Liver (tissue), 9 donors: ENCODE measurements around the gene TM9SF4. TPM values are rescaled to one million over a fixed set of nuclear protein-coding genes. Genes with fewer than 3 reads are reported as not detected.

Experiments used
- DNase-seq: peaks from one replicate; pipeline ENCODE4 v3.0.0-alpha.2; 2017; ENCODE audit warnings: low spot score
- H3K27ac ChIP-seq, 2 donors: one replicate each; pipeline ENCODE4 v1.7.0; 2013; ENCODE audit warnings: inconsistent platforms in 2 of 2, low read length in 2 of 2, control low read depth in 1 of 2, low read depth in 1 of 2, mild to moderate bottlenecking in 1 of 2
- H3K27me3 ChIP-seq, 4 donors: one replicate each; pipeline versions ENCODE4 v1.6.1 to v1.7.0; 2013; ENCODE audit warnings: low read length in 3 of 4, inconsistent platforms in 1 of 4, mild to moderate bottlenecking in 1 of 4, moderate library complexity in 1 of 4; ENCODE audit not compliant: control insufficient read depth in 4 of 4, insufficient read depth in 4 of 4
- H3K36me3 ChIP-seq, 4 donors: one replicate each; pipeline versions ENCODE4 v1.6.1 to v1.7.0; 2013; ENCODE audit warnings: low read length in 3 of 4, mild to moderate bottlenecking in 3 of 4, low read depth in 1 of 4, moderate library complexity in 1 of 4; ENCODE audit not compliant: control insufficient read depth in 4 of 4, insufficient read depth in 3 of 4
- H3K4me1 ChIP-seq, 4 donors: one replicate each; pipeline versions ENCODE4 v1.6.1 to v1.7.0; 2013; ENCODE audit warnings: low read length in 3 of 4, mild to moderate bottlenecking in 3 of 4, moderate library complexity in 1 of 4; ENCODE audit not compliant: control insufficient read depth in 4 of 4, insufficient read depth in 4 of 4
- H3K4me3 ChIP-seq, 3 donors: one replicate each; pipeline versions ENCODE4 v1.6.1 to v1.7.0; 2013; ENCODE audit warnings: low read length in 3 of 3, control low read depth in 1 of 3, low read depth in 1 of 3, mild to moderate bottlenecking in 1 of 3
- H3K9ac ChIP-seq, 2 donors: one replicate each; pipeline ENCODE4 v1.7.0; 2013; ENCODE audit warnings: low read length in 2 of 2, mild to moderate bottlenecking in 2 of 2, moderate library complexity in 2 of 2, control low read depth in 1 of 2, low read depth in 1 of 2
- H3K9me3 ChIP-seq, 4 donors: one replicate each; pipeline versions ENCODE4 v1.6.1 to v1.7.0; 2013; ENCODE audit warnings: low read length in 3 of 4; ENCODE audit not compliant: control insufficient read depth in 4 of 4
- EGR1 ChIP-seq, 2 donors: IDR thresholded peaks; 2 replicates each; pipeline ENCODE4 v1.6.1; 2016 to 2018; ENCODE audit warnings: antibody characterized with exemption in 2 of 2, low read depth in 2 of 2
- FOXA1 ChIP-seq: IDR thresholded peaks from 2 replicates; pipeline ENCODE4 v1.6.1; 2016; ENCODE audit warnings: antibody characterized with exemption
- FOXA2 ChIP-seq: IDR thresholded peaks from 2 replicates; pipeline ENCODE4 v1.6.1; 2016; ENCODE audit warnings: antibody characterized with exemption
- GABPA ChIP-seq, 2 donors: IDR thresholded peaks in 1 of 2; conservative IDR thresholded peaks in 1 of 2; 2 replicates each; pipeline ENCODE4 v1.6.1; 2016; ENCODE audit warnings: antibody characterized with exemption in 2 of 2, mild to moderate bottlenecking in 1 of 2, moderate library complexity in 1 of 2
- HNF4A ChIP-seq, 2 donors: conservative IDR thresholded peaks; 2 replicates each; pipeline ENCODE4 v1.6.1; 2016; ENCODE audit warnings: antibody characterized with exemption in 2 of 2, mild to moderate bottlenecking in 2 of 2
- HNF4G ChIP-seq: IDR thresholded peaks from 2 replicates; pipeline ENCODE4 v1.6.1; 2016; ENCODE audit warnings: antibody characterized with exemption
- NR2F2 ChIP-seq: IDR thresholded peaks from 2 replicates; pipeline ENCODE4 v1.6.1; 2016; ENCODE audit warnings: antibody characterized with exemption
- RAD21 ChIP-seq, 2 donors: IDR thresholded peaks; 2 replicates each; pipeline ENCODE4 v1.6.1; 2016; ENCODE audit warnings: antibody characterized with exemption in 2 of 2, mild to moderate bottlenecking in 2 of 2
- RXRA ChIP-seq, 2 donors: IDR thresholded peaks; 2 replicates each; pipeline ENCODE4 v1.6.1; 2017 to 2018; ENCODE audit warnings: antibody characterized with exemption in 2 of 2, mild to moderate bottlenecking in 1 of 2
- SP1 ChIP-seq: IDR thresholded peaks from 2 replicates; pipeline ENCODE4 v1.6.1; 2018; ENCODE audit warnings: antibody characterized with exemption, mild to moderate bottlenecking
- TAF1 ChIP-seq: conservative IDR thresholded peaks from 2 replicates; pipeline ENCODE4 v1.6.1; 2016; ENCODE audit warnings: antibody characterized with exemption, mild to moderate bottlenecking
- YY1 ChIP-seq: IDR thresholded peaks from 2 replicates; pipeline ENCODE4 v1.6.1; 2016; ENCODE audit warnings: antibody characterized with exemption, mild to moderate bottlenecking
- WGBS: extraction: QIAGEN DNeasy Blood & Tissue Kit; methylation state at CpG from one replicate; pipeline ENCODE4 v1.1.7; 2013; 5-methylcytosine and 5-hydroxymethylcytosine counted together
- polyA plus RNA-seq, 2 donors: library from polyadenylated mRNA; stranded (reverse) in 1 of 2; unstranded in 1 of 2; fragments of 200-250 nt in 1 of 2; fragments of >200 nt in 1 of 2; fragmentation: Nextera tagmentation in 1 of 2; extraction: Ambion mirVana in 1 of 2; gene quantifications; one replicate each; pipeline versions ENCODE4 v1.2.1 to v1.2.3, GENCODE V29; 2013 to 2015
- total RNA-seq, 2 donors: library from RNA; depleted of rRNA; stranded (reverse); fragments of >200 nt; gene quantifications; one replicate each; pipeline ENCODE4 v1.2.3, GENCODE V29; 2014
- TF ChIP-seq, protein P1 (sequence below): IDR thresholded peaks from 2 replicates; pipeline ENCODE4 v1.6.1; 2016; ENCODE audit warnings: antibody characterized with exemption
- TF ChIP-seq, protein P2 (sequence below): IDR thresholded peaks from 2 replicates; pipeline ENCODE4 v1.6.1; 2016; ENCODE audit warnings: antibody characterized with exemption, mild to moderate bottlenecking
- TF ChIP-seq, protein P3 (sequence below): IDR thresholded peaks from 2 replicates; pipeline ENCODE4 v1.6.1; 2016; ENCODE audit warnings: antibody characterized with exemption
- TF ChIP-seq, protein P4 (sequence below): fragments of 150-350 bp; IDR thresholded peaks from 2 replicates; pipeline ENCODE4 v1.5.1; 2017; ENCODE audit warnings: improper control_type of control experiment, low read depth, low read length; ENCODE audit not compliant: missing input control
- TF ChIP-seq, protein P5 (sequence below): IDR thresholded peaks from 2 replicates; pipeline ENCODE4 v1.6.1; 2016; ENCODE audit warnings: antibody characterized with exemption
- donor health status: healthy.
- donor health status: healthy.
- donor health status: healthy.
- donor health status: healthy.
- donor health status: healthy.

The TM9SF4 gene
- total and polyA plus RNA-seq, 4 donors, result 15.9 to 26.2 (median 22.2) TPM

DNA sequence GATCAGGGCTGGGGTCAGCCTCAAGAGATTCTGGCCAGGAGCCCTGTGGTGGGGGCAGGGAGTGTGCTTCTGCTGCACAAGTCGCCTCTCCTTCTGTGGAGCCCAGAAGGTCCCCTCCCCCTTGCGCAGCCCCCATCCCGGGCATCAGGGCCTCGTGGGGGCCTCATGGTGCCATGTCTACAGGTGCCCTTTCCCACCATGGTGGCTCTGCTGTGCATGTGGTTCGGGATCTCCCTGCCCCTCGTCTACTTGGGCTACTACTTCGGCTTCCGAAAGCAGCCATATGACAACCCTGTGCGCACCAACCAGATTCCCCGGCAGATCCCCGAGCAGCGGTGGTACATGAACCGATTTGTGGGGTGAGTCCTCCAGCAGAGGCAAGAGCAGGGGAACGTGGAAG, 48.1 kb downstream of the TM9SF4 start:
- no peaks in the 10 kb centered on the region for H3K9me3 ChIP-seq
- DNase-seq, result no peak
- no peak overlapping the region for H3K4me3 ChIP-seq
- no peak overlapping the region for H3K27ac ChIP-seq
- TF ChIP-seq, protein P1, sequence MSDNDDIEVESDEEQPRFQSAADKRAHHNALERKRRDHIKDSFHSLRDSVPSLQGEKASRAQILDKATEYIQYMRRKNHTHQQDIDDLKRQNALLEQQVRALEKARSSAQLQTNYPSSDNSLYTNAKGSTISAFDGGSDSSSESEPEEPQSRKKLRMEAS, result no peak
- TF ChIP-seq HNF4A (conservative IDR thresholded peaks at IDR 0.05) (no peak), FOXA2 (no peak), FOXA1 (no peak), NR2F2 (no peak), TAF1 (no peak)
- WGBS, result 96% methylated on average over 14 of the region's 14 CpGs
- H3K9ac ChIP-seq, result no peak overlapping the region
- H3K4me1 ChIP-seq, result peaks cover 3 to 14% (median 11%) of the 10 kb centered on the region in 4 donors
- peaks cover 18 to 59% (median 48%) of the 10 kb centered on the region in 4 donors for H3K36me3 ChIP-seq
- H3K27me3 ChIP-seq, result no peaks in the 10 kb centered on the region

DNA sequence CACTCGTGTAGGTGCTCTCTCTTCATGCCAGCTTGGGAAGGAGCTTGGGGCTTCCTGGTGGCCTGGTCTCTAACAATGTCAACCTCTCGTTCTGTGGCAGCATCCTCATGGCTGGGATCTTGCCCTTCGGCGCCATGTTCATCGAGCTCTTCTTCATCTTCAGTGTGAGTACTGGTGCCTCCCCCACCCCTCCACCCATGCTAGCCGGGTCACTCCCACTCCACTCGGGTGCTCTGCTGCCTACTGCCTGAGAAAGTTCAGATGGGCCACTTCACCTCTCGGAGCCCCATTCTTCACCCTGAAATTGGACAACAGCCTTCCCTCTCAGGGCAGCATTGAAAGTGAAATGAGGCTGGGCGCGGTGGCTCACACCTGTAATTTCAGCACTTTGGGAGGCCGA, 48.8 kb downstream of the TM9SF4 start:
- TF ChIP-seq YY1, result no peak
- no peak overlapping the region for H3K27ac ChIP-seq
- H3K4me1 ChIP-seq, result peaks cover 3 to 14% (median 11%) of the 10 kb centered on the region in 4 donors
- WGBS, result 96% methylated on average over 11 of the region's 11 CpGs
- no peak overlapping the region for H3K4me3 ChIP-seq
- H3K9ac ChIP-seq, result no peak overlapping the region
- no peaks in the 10 kb centered on the region for H3K9me3 ChIP-seq
- H3K36me3 ChIP-seq, result peaks cover 17 to 57% (median 44%) of the 10 kb centered on the region in 4 donors
- no peaks in the 10 kb centered on the region for H3K27me3 ChIP-seq
- no peak for DNase-seq

DNA sequence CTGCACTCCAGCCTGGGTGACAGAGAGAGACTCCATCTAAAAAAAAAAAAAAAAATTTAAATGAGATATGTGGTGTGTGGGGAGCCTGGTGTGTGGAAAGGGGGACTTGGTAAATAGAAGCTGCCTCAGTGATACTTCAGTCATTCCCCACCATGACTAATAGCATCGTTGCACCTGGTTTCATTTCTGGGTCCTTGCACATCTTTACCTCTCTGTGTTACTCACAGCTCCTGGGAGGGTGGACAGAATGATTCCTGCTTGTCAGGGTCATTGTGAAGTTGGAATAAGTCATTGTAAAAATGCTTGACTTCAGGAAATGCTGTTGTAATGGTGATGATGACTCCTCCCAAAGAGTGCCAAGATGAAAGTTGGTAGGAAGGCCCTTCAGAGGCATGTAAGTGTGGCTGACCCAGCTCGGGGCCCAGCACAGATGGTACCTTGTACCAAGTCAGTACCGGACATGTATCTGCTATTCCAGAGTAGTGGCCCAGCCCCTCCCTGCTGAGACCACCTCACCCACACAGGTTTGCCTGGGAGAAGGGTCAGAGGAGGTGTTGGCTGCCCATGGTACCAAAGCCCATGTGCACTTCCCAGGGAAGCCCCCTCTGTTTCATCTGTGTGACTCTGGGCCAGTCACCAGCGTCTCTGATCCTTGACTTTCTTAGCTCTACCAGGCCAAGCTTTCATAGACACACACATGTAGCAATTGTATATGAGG, 49.6 kb downstream of the TM9SF4 start:
- Histone ChIP-seq H3K27me3 (no peaks in the 10 kb centered on the region), H3K36me3 (peaks cover 17 to 55% (median 43%) of the 10 kb centered on the region in 4 donors), H3K9ac (no peak overlapping the region), H3K27ac (no peak overlapping the region), H3K4me1 (peaks cover 3 to 14% (median 11%) of the 10 kb centered on the region in 4 donors), H3K4me3 (no peak overlapping the region), H3K9me3 (no peaks in the 10 kb centered on the region)
- TF ChIP-seq SP1 (no peak), HNF4G (no peak), RXRA (IDR thresholded peaks at IDR 0.05) (no peak), GABPA (IDR thresholded peaks at IDR 0.05 in 1 of 2, conservative IDR thresholded peaks at IDR 0.05 in 1 of 2) (no peak), NR2F2 (no peak), HNF4A (conservative IDR thresholded peaks at IDR 0.05) (no peak), EGR1 (IDR thresholded peaks at IDR 0.05; ENCODE audit: low read depth in 2 of 2) (no peak), TAF1 (no peak), RAD21 (IDR thresholded peaks at IDR 0.05) (no peak), FOXA2 (no peak)
- TF ChIP-seq, protein P2, sequence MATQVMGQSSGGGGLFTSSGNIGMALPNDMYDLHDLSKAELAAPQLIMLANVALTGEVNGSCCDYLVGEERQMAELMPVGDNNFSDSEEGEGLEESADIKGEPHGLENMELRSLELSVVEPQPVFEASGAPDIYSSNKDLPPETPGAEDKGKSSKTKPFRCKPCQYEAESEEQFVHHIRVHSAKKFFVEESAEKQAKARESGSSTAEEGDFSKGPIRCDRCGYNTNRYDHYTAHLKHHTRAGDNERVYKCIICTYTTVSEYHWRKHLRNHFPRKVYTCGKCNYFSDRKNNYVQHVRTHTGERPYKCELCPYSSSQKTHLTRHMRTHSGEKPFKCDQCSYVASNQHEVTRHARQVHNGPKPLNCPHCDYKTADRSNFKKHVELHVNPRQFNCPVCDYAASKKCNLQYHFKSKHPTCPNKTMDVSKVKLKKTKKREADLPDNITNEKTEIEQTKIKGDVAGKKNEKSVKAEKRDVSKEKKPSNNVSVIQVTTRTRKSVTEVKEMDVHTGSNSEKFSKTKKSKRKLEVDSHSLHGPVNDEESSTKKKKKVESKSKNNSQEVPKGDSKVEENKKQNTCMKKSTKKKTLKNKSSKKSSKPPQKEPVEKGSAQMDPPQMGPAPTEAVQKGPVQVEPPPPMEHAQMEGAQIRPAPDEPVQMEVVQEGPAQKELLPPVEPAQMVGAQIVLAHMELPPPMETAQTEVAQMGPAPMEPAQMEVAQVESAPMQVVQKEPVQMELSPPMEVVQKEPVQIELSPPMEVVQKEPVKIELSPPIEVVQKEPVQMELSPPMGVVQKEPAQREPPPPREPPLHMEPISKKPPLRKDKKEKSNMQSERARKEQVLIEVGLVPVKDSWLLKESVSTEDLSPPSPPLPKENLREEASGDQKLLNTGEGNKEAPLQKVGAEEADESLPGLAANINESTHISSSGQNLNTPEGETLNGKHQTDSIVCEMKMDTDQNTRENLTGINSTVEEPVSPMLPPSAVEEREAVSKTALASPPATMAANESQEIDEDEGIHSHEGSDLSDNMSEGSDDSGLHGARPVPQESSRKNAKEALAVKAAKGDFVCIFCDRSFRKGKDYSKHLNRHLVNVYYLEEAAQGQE, result no peak
- TF ChIP-seq, protein P3, sequence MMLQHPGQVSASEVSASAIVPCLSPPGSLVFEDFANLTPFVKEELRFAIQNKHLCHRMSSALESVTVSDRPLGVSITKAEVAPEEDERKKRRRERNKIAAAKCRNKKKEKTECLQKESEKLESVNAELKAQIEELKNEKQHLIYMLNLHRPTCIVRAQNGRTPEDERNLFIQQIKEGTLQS, result no peak
- TF ChIP-seq, protein P4, sequence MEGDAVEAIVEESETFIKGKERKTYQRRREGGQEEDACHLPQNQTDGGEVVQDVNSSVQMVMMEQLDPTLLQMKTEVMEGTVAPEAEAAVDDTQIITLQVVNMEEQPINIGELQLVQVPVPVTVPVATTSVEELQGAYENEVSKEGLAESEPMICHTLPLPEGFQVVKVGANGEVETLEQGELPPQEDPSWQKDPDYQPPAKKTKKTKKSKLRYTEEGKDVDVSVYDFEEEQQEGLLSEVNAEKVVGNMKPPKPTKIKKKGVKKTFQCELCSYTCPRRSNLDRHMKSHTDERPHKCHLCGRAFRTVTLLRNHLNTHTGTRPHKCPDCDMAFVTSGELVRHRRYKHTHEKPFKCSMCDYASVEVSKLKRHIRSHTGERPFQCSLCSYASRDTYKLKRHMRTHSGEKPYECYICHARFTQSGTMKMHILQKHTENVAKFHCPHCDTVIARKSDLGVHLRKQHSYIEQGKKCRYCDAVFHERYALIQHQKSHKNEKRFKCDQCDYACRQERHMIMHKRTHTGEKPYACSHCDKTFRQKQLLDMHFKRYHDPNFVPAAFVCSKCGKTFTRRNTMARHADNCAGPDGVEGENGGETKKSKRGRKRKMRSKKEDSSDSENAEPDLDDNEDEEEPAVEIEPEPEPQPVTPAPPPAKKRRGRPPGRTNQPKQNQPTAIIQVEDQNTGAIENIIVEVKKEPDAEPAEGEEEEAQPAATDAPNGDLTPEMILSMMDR, result no peak
- TF ChIP-seq, protein P5, sequence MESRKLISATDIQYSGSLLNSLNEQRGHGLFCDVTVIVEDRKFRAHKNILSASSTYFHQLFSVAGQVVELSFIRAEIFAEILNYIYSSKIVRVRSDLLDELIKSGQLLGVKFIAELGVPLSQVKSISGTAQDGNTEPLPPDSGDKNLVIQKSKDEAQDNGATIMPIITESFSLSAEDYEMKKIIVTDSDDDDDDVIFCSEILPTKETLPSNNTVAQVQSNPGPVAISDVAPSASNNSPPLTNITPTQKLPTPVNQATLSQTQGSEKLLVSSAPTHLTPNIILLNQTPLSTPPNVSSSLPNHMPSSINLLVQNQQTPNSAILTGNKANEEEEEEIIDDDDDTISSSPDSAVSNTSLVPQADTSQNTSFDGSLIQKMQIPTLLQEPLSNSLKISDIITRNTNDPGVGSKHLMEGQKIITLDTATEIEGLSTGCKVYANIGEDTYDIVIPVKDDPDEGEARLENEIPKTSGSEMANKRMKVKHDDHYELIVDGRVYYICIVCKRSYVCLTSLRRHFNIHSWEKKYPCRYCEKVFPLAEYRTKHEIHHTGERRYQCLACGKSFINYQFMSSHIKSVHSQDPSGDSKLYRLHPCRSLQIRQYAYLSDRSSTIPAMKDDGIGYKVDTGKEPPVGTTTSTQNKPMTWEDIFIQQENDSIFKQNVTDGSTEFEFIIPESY, result no peak
- no peak for DNase-seq
- 97% methylated on average over 4 of the region's 4 CpGs for WGBS
